ENCODE measurements around the gene NFKB2. TPM values are rescaled to one million over a fixed set of nuclear protein-coding genes. Genes with fewer than 3 reads are reported as not detected.

Gene NFKB2
- total and polyA plus RNA-seq, 2 donors (not counting 1 experiment from before 2014, with no cell fraction given) = 255 to 398 TPM

DNA sequence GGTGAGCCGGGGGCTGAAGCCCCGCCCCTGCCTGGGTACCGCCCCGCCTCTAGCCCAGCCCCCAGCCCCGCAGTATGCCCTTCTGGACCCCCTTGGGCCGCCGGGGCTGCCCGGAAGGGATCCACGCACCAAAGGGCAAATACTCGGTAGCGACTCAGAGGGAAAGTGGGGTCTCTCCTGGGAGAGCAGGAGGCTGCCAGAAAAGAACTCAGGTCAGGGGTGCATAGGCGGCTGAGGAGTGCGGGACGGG, 25.9 kb downstream of the NFKB2 start:
- Histone ChIP-seq H4K20me1 (ENCODE audit: control insufficient read depth, insufficient read depth, low read length, poor library complexity, severe bottlenecking) (peaks cover 17% of the 10 kb centered on the region), H3K4me1 (ENCODE audit: control insufficient read depth in 2 of 2, insufficient read depth in 2 of 2, low read length in 2 of 2) (peaks cover 32 to 34% of the 10 kb centered on the region in 2 donors), H3K9ac (ENCODE audit: low read length) (peak overlapping the region; percentile 77), H3K27ac (ENCODE audit: low read length in 2 of 2) (peak overlapping the region in 1 of 2 donors; percentile 39), H2AFZ (ENCODE audit: insufficient read depth, low read depth, low read length, poor library complexity, severe bottlenecking) (peak overlapping the region; percentile 94), H3K4me2 (replicated peaks; ENCODE audit: low read depth, low read length, poor library complexity, severe bottlenecking) (peak overlapping the region; percentile 90), H3K9me3 (ENCODE audit: control extremely low read depth in 1 of 3, control insufficient read depth in 2 of 3, insufficient read depth in 1 of 3, low read length in 2 of 3) (peaks cover 0 to 9% (median 0%) of the 10 kb centered on the region in 3 donors), H3K4me3 (ENCODE audit: control extremely low read depth in 1 of 5, extremely low read depth in 1 of 5, insufficient read depth in 1 of 5, low read depth in 2 of 5, low read length in 4 of 5) (peak overlapping the region; percentile 63 to 92 (median 89)), H3K79me2 (ENCODE audit: control insufficient read depth, insufficient read depth, low read length) (no peaks in the 10 kb centered on the region), H3K27me3 (replicated peaks in 1 of 4; ENCODE audit: control extremely low read depth in 1 of 4, control insufficient read depth in 3 of 4, insufficient read depth in 4 of 4, low read length in 3 of 4) (peaks cover 0 to 29% (median 19%) of the 10 kb centered on the region in 4 experiments), H3K36me3 (replicated peaks in 1 of 2; ENCODE audit: control extremely low read depth in 1 of 2, control insufficient read depth in 1 of 2, extremely low read depth in 1 of 2, insufficient read depth in 2 of 2, low read length in 1 of 2) (peaks cover 0 to 14% of the 10 kb centered on the region in 2 experiments)
- H3K4me1 Mint-ChIP-seq = peaks cover 38% of the 10 kb centered on the region
- POLR2A ChIA-PET = interaction anchor here (1.2 to 5.2 kb wide), 9 partner anchors 11 to 303 kb away, joined by 3 to 38 read pairs (median 6); partner anchors contain the start of genes ACTR1A, C10orf95, CUEDC2 and NFKB2
- H3K27ac Mint-ChIP-seq = peak overlapping the region; percentile 99
- ATAC-seq (ENCODE audit: low read depth) (no peak), DNase-seq (no peak)
- TF ChIP-seq EZH2 (IDR thresholded peaks at IDR 0.05; ENCODE audit: borderline replicate concordance, insufficient read depth, low read depth, low read length, poor library complexity, severe bottlenecking) = no peak
- peak overlapping the region; percentile 99 for H3K4me3 Mint-ChIP-seq
- peaks cover 14% of the 10 kb centered on the region for H3K27me3 Mint-ChIP-seq
- no peaks in the 10 kb centered on the region for H3K9me3 Mint-ChIP-seq (ENCODE audit: insufficient read depth)
- WGBS (ENCODE audit: insufficient coverage) = 2% methylated on average over 14 of the region's 14 CpGs
- intact Hi-C loops (cut with micrococcal nuclease) = loop anchor here (1.0 to 5.0 kb wide), 9 partner anchors 11 to 289 kb away; partner anchors contain the start of genes ACTR1A, CUEDC2, GBF1 and NOLC1
- CTCF ChIA-PET = interaction anchor here (0.6 to 6.1 kb wide), 14 partner anchors 8 to 322 kb away, joined by 3 to 108 read pairs (median 11); partner anchors contain the start of genes C10orf95, CUEDC2, NFKB2 and WBP1L

DNA sequence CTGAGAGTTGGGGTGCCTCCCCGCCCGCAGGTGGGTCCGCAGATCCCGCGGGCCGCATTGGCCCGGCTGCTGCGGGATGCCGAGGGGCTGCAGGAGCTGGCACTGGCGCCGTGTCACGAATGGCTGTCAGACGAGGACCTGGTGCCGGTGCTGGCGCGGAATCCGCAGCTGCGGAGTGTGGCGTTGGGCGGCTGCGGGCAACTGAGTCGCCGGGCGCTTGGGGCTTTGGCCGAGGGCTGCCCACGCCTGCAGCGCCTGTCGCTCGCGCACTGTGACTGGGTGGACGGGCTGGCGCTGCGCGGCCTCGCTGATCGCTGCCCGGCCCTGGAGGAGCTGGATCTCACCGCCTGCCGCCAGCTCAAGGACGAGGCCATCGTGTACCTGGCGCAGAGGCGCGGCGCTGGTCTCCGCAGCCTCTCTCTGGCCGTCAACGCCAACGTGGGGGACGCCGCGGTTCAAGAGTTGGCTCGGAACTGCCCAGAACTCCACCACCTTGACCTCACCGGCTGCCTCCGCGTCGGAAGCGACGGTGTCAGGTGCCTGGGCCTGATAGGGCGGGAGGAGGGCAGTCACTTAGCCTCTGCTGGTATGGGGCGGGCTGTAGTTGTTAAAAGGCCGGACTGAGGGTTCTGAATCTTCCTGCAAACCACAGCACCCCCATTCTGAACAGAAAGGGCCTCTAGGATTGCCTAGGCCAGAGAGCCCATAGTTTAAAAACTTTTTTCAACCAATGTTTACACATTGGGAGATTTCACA, 26.4 kb downstream of the NFKB2 start:
- intact Hi-C loops (cut with micrococcal nuclease) = loop anchor here (1.0 to 5.0 kb wide), 9 partner anchors 10 to 290 kb away; partner anchors contain the start of genes ACTR1A, CUEDC2, GBF1 and NOLC1
- H3K27ac ChIP-seq (ENCODE audit: low read length in 2 of 2) = peak overlapping the region; percentile 16 to 39
- CTCF ChIA-PET = interaction anchor here (0.6 to 6.1 kb wide), 19 partner anchors 9 to 322 kb away, joined by 3 to 108 read pairs (median 7); partner anchors contain the start of genes C10orf95, CUEDC2, NFKB2 and WBP1L
- peaks cover 32 to 34% of the 10 kb centered on the region in 2 donors for H3K4me1 ChIP-seq (ENCODE audit: control insufficient read depth in 2 of 2, insufficient read depth in 2 of 2, low read length in 2 of 2)
- H3K4me2 ChIP-seq (replicated peaks; ENCODE audit: low read depth, low read length, poor library complexity, severe bottlenecking) = peak overlapping the region; percentile 90
- 4% methylated on average over 59 of the region's 62 CpGs for WGBS (ENCODE audit: insufficient coverage)
- peaks cover 0 to 14% of the 10 kb centered on the region in 2 experiments for H3K36me3 ChIP-seq (replicated peaks in 1 of 2; ENCODE audit: control extremely low read depth in 1 of 2, control insufficient read depth in 1 of 2, extremely low read depth in 1 of 2, insufficient read depth in 2 of 2, low read length in 1 of 2)
- peaks cover 13% of the 10 kb centered on the region for H3K27me3 Mint-ChIP-seq
- DNase-seq (no peak), ATAC-seq (ENCODE audit: low read depth) (no peak)
- peaks cover 0 to 9% (median 0%) of the 10 kb centered on the region in 3 donors for H3K9me3 ChIP-seq (ENCODE audit: control extremely low read depth in 1 of 3, control insufficient read depth in 2 of 3, insufficient read depth in 1 of 3, low read length in 2 of 3)
- peak overlapping the region; percentile 8 to 92 (median 89) for H3K4me3 ChIP-seq (ENCODE audit: control extremely low read depth in 1 of 5, extremely low read depth in 1 of 5, insufficient read depth in 1 of 5, low read depth in 2 of 5, low read length in 4 of 5)
- H3K4me1 Mint-ChIP-seq = peaks cover 38% of the 10 kb centered on the region
- H2AFZ ChIP-seq (ENCODE audit: insufficient read depth, low read depth, low read length, poor library complexity, severe bottlenecking) = peak overlapping the region; percentile 94
- H4K20me1 ChIP-seq (ENCODE audit: control insufficient read depth, insufficient read depth, low read length, poor library complexity, severe bottlenecking) = peaks cover 17% of the 10 kb centered on the region
- H3K9me3 Mint-ChIP-seq (ENCODE audit: insufficient read depth) = no peaks in the 10 kb centered on the region
- peak overlapping the region; percentile 77 for H3K9ac ChIP-seq (ENCODE audit: low read length)
- POLR2A ChIA-PET = interaction anchor here (1.2 to 5.2 kb wide), 9 partner anchors 10 to 303 kb away, joined by 3 to 38 read pairs (median 6); partner anchors contain the start of genes ACTR1A, C10orf95, CUEDC2 and NFKB2
- H3K79me2 ChIP-seq (ENCODE audit: control insufficient read depth, insufficient read depth, low read length) = no peaks in the 10 kb centered on the region
- TF ChIP-seq, protein P1, sequence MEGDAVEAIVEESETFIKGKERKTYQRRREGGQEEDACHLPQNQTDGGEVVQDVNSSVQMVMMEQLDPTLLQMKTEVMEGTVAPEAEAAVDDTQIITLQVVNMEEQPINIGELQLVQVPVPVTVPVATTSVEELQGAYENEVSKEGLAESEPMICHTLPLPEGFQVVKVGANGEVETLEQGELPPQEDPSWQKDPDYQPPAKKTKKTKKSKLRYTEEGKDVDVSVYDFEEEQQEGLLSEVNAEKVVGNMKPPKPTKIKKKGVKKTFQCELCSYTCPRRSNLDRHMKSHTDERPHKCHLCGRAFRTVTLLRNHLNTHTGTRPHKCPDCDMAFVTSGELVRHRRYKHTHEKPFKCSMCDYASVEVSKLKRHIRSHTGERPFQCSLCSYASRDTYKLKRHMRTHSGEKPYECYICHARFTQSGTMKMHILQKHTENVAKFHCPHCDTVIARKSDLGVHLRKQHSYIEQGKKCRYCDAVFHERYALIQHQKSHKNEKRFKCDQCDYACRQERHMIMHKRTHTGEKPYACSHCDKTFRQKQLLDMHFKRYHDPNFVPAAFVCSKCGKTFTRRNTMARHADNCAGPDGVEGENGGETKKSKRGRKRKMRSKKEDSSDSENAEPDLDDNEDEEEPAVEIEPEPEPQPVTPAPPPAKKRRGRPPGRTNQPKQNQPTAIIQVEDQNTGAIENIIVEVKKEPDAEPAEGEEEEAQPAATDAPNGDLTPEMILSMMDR (IDR thresholded peaks at IDR 0.05) = no peak
- no peak for TF ChIP-seq EZH2 (IDR thresholded peaks at IDR 0.05; ENCODE audit: borderline replicate concordance, insufficient read depth, low read depth, low read length, poor library complexity, severe bottlenecking)
- H3K4me3 Mint-ChIP-seq = peak overlapping the region; percentile 99
- H3K27me3 ChIP-seq (replicated peaks in 1 of 4; ENCODE audit: control extremely low read depth in 1 of 4, control insufficient read depth in 3 of 4, insufficient read depth in 4 of 4, low read length in 3 of 4) = peaks cover 0 to 24% (median 17%) of the 10 kb centered on the region in 4 experiments
- H3K27ac Mint-ChIP-seq = peak overlapping the region; percentile 99
